Superior temporal gyrus (tissue), 1 donor: ENCODE data around the gene KRT6A.

Experiments
- DNase-seq: peaks from one replicate; pipeline ENCODE4 v3.0.0-alpha.2; 2016; ENCODE audit errors: extremely low spot score

Gene KRT6A

DNA sequence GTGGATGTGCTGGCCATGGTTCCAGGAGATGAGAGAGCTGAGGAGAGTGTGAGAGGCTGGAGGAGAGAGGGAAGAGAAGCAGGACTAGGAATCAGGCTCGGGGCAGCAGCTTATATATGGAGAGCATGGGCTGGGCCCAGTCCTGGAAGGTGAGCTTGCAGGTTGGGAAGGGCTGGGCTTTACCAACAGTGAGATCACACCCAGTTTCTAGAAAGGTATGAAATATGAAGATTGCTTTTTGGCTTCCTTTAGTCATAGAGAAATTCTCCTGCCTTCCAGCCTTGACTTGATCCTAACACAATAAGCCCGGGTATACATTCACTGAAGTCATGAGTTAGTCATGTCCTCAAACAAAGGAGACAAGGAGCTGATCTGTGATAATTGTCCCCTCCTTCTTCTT lies at the start of gene KRT6A:
Gene KRT6A, minus strand, starts transcription at position 86 of the 400 bp plus-strand sequence. Its CDS starts 69 bp downstream, at position 17.
- no peak for DNase-seq

DNA sequence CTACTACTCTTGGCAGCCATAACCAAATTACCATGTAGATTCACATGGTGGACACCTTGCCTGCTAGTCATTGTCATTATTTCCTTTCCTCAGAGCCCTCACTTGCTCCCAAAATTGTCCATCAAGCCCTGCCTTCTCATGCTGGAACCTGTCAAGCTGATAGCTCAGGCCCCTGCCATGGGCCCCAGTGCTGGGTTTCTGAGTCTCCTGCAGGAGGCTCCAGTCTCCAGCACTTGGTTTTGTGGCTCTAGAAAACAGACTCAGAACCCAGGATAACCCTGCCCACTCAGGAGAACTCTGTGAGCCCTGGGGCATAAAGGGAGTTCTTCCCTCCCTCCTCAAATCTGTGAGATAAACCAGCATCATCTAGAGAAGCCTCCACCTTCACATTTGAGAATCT lies 49.1 kb upstream of the KRT6A start:
- DNase-seq = no peak

DNA sequence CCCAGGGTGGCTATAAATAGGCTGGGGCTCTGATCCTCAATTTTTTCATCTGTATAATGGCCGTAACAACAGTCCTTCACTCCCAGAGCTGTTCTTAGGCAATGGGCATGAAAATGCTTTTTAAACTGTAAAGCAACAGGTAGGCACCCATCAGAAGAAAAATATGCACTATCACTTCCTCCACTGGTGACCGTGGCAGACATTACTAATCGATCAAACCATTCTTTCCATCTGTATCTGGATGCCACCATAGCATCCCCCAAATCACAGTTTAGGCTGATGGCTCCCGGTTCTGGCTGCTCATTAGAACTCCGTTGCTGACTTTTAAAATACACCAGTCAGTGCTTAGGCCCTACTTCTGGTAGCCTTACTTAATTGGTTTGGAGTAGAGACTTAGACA lies 48.7 kb upstream of the KRT6A start:
- no peak for DNase-seq

DNA sequence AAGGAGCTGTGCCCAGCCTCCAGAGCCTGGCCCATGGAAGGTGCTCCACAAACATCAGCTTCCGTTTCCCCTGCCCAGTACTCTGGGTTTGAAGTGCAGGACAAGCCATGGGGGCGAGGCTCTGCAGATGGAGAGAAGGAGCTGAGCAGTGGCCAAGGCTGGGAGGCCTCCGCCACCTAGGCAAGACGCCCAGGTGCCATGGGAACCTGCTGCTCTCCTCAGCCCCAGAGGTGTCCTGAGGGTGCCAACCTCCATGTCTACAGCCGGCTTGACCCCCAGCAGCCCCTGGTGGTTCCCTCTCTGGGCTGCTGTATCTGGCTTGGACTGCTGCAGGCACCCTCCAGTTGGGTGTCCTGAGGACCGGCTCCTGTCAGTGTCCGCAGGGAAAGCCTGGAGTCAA lies 47.5 kb upstream of the KRT6A start:
- DNase-seq = no peak

DNA sequence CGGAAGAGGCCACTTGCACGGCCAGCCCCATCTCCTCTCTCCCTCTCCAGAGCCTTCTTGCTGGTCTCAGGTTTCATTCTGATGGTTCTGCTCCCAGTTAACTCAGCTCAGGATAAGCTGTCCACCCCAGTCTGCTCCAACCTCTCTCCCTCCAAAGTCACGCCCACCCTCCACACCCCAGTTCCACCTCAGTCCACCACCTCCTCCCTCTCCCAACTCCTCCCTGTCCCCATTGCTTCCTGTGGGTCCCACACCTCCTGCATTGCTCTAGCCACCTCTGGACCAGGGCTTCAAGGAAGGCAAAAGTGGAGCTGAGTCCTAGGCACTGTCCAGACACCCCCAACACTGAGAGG lies 46.7 kb upstream of the KRT6A start:
- no peak for DNase-seq

DNA sequence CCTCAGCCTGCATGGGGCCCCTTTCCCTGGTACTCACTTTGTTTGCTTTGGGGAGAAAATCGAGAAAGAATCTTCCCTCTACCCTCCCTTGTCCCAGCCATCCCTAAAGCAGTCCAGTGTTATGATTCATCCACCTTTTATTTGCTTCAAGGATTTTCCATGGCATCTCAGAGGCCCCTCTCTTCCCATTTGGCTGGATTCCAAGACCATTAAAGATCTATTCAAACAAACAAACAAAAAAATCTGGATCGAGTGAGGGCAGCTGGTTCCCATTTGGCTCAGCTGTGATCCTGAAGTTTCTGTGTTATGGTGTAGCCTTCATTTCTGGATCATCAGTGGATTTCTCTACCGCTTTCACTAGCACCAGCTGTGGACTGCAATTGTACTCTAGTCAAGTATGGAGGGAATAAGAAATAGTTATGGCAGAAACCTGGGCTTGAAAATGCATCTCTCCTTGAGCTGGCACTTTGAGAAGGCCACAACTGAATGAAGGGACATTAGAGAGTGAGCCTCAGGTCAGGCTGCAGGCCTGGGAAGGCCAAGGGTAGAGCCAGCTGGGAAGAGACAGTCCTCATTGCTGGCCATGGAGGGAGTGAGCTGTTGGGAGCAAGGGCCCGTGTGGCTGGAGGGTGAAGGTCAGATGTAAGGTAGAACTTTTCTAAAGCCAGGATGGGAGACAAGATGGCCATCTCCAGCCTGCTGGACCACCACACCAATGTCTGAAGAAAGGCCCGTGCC lies 46.2 kb upstream of the KRT6A start:
- DNase-seq = no peak

DNA sequence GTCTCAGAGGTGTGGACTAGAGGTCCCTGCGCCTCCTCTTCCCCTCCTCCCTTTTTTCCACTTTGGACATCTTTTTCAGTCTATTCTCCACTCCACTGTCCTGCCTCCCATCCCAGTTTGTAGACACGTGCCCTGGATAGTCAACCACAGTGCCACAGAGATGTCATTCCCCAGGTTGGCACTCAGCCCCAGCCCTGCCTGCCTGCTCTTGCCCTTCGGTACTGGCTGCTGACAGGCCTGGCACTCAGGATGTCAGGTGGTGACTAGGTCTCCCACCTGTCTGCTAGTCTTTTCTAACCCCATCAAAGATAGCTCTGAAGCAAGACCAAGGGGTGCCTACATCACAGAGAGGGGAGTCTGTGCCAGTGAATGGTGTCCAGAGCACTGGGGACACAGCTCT lies 44.0 kb upstream of the KRT6A start:
- no peak for DNase-seq

DNA sequence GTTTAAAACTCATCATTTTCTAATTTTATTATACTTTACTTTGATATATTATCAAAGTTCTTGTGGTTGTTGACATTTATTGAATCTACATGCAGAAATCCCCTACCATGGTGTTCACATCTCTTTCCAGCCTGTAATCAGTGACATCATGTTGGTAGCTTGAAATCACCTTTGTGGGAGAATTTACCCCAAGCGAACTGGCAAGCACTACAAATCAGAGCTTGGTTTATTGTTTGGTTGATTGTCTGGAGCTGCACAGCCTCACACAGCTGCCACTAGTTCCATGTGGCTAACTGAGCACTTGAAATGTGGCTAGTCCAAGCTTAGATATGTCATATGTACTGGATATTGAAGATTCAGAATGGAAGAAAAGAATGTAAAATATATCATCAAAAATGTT lies 42.5 kb upstream of the KRT6A start:
- no peak for DNase-seq

DNA sequence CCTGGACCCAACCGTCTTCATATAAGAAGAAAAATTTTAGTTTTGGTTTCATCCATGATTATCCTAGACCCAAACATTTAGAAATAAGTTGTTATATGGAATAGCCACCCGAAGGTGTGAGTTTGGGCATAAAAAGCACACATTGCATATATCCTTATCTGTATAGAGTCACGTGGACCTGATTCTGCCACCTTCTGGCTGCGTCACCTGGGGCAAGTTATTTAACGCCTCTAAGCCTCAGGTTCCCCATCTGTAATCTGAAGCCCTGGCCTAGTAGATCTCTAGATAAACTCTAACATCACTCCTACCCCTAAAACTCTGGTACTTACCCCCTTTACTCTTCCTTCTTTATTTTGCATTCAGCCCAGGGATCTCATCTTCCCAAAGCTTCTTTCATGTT lies 41.4 kb upstream of the KRT6A start:
- no peak for DNase-seq

DNA sequence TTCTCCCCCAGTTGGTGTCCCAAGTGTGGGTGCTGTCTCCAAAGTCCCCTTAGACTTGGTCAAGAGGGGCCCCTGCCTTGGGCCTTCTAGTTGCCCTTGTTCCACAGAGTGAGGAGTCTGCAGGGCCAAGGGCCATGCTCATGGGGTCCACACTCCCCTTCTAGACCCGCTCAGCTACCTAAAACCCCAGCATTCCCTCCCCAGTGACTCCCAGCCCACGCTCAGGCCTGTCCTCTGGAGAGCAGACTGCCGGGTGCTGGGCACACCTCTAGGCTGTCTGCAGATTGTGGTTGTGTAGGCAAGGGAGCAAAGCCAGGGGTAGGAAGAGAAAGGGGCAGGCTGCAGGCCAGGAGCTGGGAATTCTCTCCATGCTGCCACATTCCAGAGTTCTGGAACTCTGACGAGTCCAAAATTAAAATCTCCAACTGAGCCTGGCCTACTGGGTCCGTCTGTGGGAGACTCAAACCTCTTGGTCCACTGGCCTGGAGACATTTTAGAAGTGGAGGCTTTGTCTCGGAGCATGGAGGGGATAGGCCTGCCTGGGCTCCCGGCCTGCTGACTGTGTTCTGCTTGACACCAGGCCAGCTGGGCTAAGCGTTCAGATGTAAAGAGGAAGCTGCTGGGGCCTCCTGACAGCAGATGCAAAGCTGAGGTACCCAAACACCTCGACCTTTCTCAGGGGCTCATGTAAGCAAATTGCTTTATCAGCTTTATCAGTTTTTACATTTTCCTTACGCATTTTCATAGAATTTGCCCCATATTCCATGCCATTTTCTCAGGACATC lies 40.8 kb upstream of the KRT6A start:
- no peak for DNase-seq

DNA sequence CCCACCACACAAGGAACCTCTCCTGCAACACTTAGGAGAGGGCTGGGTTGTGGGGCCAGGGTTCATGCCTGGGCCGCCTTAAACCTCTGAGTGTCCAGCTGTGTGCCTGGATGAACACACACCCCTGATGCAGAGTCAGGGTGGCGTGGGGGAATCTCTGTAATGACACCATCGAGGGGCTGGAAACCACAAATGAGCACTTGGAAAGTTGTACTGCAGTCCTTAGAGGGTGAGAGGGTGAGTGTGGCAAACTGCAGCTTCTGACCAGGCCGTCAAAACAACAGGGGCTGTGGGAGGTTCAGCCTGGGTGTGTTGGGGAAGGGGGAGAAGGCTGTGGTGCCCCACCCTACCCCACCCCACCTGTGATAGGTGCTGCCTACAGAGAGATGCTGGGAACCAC lies 39.6 kb upstream of the KRT6A start:
- no peak for DNase-seq

DNA sequence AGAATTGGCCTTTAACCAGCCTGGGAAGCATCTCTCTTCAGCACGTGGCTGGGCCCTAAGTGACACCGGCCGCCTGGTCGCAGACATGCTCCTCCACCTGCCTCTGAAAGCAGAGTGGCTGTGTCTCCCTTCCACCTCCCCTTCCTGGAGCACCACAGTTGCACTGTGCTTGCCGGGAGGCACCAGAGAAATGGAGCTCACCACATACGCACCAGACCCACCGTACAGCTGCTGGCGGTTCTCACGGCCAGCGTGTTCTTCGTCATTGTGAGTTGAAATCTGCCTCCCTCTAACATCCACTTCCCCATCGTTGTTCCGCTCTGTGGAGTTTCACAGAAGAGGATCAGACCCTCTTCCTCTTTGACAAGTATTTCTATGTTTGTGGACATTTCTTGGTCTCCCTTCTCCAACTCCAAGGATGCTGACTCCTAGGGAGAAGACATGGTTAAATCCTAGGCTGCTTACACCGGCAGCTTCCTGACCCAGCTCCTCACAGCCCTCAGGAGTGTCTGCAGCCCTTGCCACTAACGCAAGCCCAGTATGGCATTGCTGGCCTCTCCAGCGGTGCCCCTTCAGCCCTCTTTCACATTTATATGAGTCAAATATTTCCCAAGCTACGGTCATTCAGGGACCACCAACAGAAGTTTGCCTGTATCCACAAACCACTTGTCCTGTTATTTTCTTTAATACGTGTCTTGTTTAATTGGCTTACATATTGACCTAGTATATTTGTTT lies 38.7 kb upstream of the KRT6A start:
- no peak for DNase-seq

DNA sequence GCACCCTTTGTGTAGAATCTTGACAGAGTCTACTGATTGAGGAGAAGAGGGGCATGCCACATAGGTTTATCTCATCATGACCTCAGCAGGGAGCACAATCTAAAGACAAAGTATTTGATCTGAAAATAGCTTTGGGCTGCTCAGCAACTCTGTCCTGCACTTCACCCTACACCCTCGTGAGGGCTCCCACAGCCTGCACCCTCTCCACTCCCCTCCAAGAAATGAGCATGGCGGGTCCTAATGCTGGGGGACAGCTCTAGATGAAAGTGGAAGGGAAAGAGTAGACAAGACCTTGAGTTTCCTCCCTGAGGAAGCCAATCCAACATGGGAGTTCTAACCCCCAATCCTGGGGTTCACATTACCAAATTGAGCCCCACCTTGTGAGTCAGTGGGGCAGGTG lies 37.8 kb upstream of the KRT6A start:
- no peak for DNase-seq

DNA sequence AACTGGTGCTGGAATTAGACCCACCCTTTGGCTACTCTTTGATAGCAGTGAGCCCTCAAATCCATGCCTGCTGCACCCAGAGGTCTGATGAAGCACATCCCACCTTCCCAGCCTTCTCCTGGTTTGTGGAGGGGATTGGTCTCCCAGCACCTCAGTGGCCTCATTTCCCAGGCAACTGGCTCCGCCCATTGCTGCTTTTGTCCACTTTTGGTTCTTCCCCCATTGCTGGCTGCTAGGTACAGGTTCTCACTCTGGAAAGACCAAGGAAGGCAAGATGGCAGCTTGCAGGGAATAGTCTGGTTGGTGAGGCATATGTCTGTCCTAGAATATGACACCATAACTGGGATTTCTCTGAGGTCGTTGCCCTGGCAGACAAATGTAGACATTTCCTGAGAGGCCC lies 37.3 kb upstream of the KRT6A start:
- DNase-seq = no peak

DNA sequence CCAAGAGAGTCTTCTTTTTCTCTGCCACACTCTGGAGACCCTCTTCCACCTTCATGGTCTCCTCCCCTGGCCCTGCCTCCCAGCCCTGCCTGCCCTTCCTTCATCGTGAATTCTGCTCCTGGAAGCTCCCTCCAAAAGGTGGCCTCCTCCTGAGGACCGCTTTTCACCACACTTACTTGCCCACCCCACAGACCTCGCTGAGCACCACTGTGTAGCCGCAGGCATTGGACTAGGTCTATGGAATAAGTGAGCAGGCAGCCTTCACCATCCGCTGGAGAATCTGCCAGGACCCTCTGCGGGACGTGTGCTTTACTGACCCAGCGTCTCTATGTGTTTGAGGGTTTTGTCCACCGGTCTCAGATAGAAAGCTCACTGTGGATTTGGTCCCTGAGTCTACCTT lies 36.8 kb upstream of the KRT6A start:
- DNase-seq = no peak

DNA sequence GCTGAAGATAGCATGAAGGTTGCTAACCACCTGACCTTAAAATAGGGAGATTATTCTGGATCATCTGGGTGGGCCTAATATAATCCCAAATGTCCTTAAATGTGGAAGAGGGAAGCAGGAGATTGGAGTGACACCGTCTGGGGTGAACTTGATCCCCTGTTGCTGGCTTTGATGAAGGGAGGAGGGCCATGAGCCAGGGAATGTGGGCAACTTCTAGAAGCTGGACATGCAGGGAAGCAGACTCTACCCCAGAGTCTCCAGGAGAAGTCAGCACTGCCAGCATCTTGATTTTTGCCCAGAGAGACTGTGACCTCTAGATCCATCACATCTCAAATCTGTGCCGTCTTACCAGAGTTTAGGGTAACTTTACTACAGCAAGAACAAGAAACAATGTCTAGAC lies 36.4 kb upstream of the KRT6A start:
- DNase-seq = no peak

DNA sequence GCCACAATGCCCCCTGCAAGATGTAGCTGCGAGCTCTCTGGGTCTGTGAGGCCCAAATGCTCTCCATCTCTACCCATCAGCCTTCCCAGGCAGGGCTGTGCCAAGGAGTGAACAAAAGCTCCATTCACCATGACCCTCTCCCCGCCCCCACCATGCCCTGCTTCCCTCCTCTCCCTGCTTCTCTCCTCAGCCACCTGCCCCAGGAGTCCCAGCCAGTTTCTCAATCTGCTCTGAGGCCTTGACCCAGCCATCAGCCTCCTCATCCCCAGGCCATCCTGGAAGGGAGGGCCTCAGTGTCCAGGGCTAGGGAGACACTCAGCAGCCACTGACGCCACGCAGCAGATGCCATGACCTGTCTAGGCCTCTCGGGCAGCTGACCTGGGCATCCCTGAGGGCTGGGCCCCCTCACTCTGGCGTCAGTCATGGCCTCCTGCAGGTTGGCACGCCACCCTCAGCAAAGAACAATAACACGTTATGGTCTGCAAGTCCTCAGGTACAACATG lies 35.6 kb upstream of the KRT6A start:
- peak; percentile 73 for DNase-seq

DNA sequence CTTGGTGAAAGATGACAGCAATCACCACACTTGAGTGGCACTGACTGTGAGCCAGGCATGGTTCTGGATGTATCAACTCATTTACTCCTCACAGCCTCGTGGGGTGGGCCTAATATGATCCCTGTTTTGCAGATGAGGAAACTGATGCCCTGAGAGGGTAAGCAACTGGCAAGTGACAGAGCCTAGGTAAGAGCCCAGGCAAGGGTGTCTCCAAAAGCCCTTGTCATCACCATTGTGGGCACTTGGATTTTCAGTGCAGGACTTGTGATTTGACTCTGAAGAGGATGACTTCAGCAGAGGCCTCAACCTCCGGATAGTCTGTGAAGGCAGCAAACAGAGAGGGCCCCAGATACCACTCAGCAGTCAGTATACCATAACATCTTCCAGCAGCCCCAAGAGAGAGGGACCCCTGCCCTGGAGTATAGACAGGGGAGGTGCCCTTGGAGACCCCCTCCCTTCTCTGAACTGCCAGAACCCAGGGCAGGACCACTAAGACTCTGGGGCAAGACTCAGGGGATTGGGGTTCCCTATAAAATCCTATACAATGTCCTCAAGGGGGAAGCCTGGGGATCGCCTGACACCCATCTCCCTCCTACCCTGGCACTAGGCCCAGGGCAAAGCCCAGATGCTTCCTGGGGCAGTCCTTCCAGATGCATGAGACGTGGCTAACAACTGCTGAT lies 34.2 kb upstream of the KRT6A start:
- no peak for DNase-seq

DNA sequence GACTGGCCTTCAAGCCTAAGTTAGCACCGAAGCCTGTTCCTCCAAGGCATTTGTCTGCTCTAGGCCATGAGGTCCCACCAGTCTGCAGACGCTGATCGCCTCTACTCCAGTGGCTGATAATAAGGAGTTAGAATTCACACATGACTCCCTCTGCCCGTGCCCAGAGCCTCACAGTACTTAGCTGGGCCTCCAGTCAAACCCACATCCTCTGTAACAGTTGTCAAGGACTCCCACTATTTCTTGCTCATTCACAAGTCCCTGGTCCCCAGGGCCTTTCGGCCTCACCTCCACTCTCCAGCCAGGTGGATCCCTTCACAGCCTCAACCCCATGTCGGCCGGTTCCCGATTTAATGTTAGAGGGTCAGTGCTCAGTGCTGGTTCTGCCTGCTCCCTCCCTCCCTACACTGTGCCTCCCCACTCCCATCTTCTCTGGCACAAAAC lies 33.5 kb upstream of the KRT6A start:
- DNase-seq = no peak

DNA sequence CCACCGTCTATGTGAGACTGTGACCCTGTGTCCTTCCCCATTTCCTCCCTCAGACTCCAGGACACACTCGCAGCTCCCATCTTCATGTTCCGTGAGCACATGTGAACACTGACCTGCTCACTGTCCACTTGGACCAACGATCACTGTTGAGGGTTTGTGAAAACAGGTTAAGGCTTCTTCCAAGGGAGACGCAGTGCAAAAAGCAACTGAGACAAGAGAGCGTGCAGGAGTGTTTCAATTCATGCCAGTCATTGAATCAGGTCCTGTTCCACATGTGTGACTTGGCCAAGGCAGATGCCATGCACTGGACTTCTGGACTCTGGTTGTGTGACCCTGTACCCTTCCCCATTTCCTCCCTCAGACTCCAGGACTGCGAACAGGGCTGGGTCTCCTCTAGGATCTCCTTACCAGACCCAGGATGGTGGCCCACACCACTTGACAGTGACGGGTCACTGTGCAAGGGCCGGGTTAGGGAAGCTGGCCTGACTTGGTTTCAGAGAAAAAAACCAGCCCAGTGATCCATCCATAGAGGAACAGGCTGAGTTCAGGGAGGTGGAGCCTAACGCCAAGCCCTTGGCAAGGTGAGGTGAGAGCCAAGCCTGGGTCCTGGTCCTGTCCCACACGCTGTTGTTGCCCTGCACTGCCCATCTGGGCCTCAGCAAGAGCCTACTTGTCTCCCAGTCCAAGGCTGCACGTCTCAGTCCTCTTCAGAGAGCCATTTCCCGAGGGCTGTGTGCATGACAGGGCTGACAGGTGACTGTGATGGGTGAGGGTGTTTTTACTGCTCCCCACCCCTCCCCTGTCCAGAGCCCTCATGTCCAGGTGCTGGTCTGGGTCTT lies 32.8 kb upstream of the KRT6A start:
- DNase-seq = no peak
